Midbrain (tissue), 1 donor: ENCODE data around the gene GRK3.

Experiments
- DNase-seq: peaks from one replicate; lab custom pipeline; 2025; lab: John Stamatoyannopoulos, UW

Gene GRK3

GRCh38 chr22:25760294-25760693, 195.8 kb downstream of the GRK3 start:
- DNase-seq, result no peak

GRCh38 chr22:25760848-25761595, 196.5 kb downstream of the GRK3 start:
- DNase-seq, result no peak

GRCh38 chr22:25762147-25762546, 197.7 kb downstream of the GRK3 start:
- DNase-seq, result no peak

- no peak for DNase-seq
These were observed 198.8 kb downstream of the GRK3 start for GRCh38 chr22:25763239-25763777.

GRCh38 chr22:25764270-25765015, 200.0 kb downstream of the GRK3 start:
- DNase-seq, result no peak

DNA sequence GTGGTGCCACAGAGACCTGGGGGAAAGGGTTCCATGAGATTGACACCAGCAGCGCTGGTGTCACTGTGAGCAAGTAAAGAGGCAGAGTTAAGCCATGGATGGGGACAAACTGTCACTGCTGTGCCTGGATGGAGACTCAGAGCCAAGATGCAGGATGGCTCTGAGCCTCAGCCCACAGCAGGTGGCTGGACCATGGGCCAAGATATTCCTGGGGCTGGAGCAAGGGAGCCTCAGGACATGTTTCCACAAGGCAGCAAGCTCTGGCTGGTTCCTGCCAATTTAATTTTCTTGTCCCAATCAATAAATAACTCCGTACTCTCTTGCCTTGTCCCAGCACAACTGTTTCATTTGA, 200.5 kb downstream of the GRK3 start:
- no peak for DNase-seq

DNA sequence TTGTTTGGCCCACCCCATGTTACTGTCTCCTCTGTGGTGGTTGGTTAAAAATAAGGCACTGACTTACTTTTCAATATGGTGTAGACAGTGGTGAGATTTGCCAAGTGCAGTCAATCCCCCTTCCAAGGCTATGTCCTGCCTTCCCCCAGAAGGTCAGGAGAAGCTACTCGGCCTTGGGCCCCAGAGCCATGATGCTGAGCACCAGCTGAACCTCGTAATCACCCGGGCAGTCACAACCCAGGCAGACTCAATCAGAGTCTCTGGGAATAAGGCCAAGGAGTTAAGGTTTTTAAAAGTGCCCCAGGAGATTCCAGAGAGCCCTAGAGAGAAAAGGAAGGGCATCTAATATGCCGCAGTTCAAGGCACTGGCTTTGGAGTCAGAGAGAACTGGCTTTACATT, 201.3 kb downstream of the GRK3 start:
- no peak for DNase-seq

- DNase-seq, result no peak
These were observed 201.9 kb downstream of the GRK3 start for GRCh38 chr22:25766418-25766817.

DNA sequence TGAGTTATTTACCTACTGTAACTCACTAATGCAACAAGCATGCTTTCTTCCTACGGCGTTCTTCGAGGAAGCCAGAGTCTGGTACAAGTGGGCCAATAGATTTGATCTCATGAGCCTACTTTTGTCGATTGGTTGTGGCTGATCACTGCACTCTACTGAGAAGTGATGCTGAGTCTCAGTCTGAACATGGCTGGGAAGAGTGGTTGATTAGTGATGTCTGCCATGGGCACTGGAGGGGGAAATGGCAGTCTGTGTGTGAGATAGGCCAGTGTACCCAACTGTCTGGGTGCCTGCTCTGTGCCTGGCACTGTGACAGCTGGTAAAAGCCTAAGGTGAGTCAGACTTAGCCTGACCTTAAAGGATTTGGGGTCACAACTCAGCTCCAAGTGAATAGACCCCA, 205.9 kb downstream of the GRK3 start:
- no peak for DNase-seq

DNA sequence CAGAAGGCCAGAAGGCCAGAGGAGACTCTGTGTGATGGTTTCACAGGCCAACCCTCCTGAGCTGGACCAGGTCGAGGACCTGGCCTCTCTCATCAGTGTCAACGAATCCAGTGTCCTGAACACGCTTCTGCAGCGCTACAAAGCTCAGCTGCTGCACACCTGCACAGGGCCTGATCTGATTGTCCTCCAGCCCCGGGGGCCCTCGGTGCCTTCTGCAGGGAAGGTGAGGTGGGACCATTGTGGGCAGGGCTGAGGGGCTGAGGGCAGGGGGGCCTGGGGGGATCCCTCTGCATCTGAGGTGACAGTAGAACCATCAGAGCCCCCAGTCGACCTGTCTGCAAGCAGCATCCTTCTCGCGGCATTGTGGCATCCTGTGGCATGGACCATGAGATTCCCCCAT, 207.8 kb downstream of the GRK3 start:
- DNase-seq, result no peak

GRCh38 chr22:25774575-25775026, 210.1 kb downstream of the GRK3 start:
- DNase-seq, result no peak

DNA sequence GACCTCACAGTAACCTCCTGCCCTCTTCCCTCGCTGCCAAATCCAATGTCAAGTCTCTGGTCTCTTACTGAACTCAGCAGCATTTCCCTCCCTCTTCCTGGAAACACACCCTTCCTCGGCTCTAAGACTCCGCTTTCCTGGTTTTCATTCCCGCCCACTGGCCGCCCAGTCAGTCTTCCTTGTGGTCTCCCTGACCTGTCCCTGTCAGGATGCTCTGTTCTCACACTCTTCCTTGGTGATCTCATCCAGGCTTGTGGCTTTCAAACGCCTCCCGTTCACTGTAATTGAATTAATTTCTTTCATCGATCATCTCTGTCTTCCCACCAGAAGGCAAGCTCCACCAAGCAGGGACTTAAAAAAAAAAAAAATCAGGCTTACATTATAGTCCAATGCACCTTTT, 211.1 kb downstream of the GRK3 start:
- no peak for DNase-seq

- DNase-seq, result no peak
These were observed 212.9 kb downstream of the GRK3 start for GRCh38 chr22:25777411-25777810.

GRCh38 chr22:25777870-25778269, 213.4 kb downstream of the GRK3 start:
- peak; percentile 25 for DNase-seq
